Natural killer cell (primary cell): ENCODE data around the gene ZNF541. TPM values are rescaled to one million over a fixed set of nuclear protein-coding genes. Genes with fewer than 3 reads are reported as not detected.

Experiments used
- ATAC-seq, 3 donors: fragments of 150-1000 bp in 2 of 3; fragments of 200-7000 bp in 1 of 3; cut with Tn5 transposase; 1 replicate in 1 of 3; 2 replicates in 2 of 3; pipeline ENCODE4 v1.10.0; 2021; ENCODE audit warnings: mild to moderate bottlenecking in 2 of 3, moderate library complexity in 2 of 3
- DNase-seq, 2 donors: peaks; one replicate each; pipeline versions ENCODE4 v3.0.0 to v3.0.0-alpha.2; 2013 to 2021; ENCODE audit warnings: mixed read lengths in 1 of 2
- H3K27ac ChIP-seq: one replicate; pipeline ENCODE4 v1.5.1; 2013; ENCODE audit warnings: mild to moderate bottlenecking, low read length
- H3K27me3 ChIP-seq: one replicate; pipeline ENCODE4 v1.6.1; 2013; ENCODE audit warnings: low read length; ENCODE audit not compliant: control insufficient read depth, insufficient read depth
- H3K36me3 ChIP-seq: one replicate; pipeline ENCODE4 v1.6.1; 2013; ENCODE audit warnings: low read length; ENCODE audit not compliant: control insufficient read depth, insufficient read depth
- H3K4me1 ChIP-seq: one replicate; pipeline ENCODE4 v1.6.1; 2013; ENCODE audit warnings: low read length; ENCODE audit not compliant: control insufficient read depth, insufficient read depth
- H3K4me3 ChIP-seq: one replicate; pipeline ENCODE4 v1.5.1; 2013; ENCODE audit warnings: low read length
- H3K9me3 ChIP-seq: one replicate; pipeline ENCODE4 v1.6.1; 2013; ENCODE audit warnings: low read length; ENCODE audit not compliant: control insufficient read depth, insufficient read depth
- H3K27ac Mint-ChIP-seq, 2 donors: one replicate each; pipeline ENCODE4 v1.8.0; 2022; ENCODE audit warnings: mild to moderate bottlenecking in 2 of 2, mixed read lengths in 2 of 2, moderate library complexity in 1 of 2
- H3K27me3 Mint-ChIP-seq, 2 donors: one replicate each; pipeline ENCODE4 v1.8.0; 2022; ENCODE audit warnings: low read depth in 2 of 2, mixed read lengths in 2 of 2
- H3K36me3 Mint-ChIP-seq: one replicate; pipeline ENCODE4 v1.8.0; 2022; ENCODE audit warnings: mixed read lengths
- H3K4me1 Mint-ChIP-seq, 2 donors: one replicate each; pipeline ENCODE4 v1.8.0; 2022; ENCODE audit warnings: mixed read lengths in 2 of 2
- H3K4me3 Mint-ChIP-seq: one replicate; pipeline ENCODE4 v1.8.0; 2022; ENCODE audit warnings: mild to moderate bottlenecking, moderate library complexity, mixed read lengths
- H3K9me3 Mint-ChIP-seq, 2 donors: one replicate each; pipeline ENCODE4 v1.8.0; 2022; ENCODE audit warnings: mixed read lengths in 2 of 2
- CTCF ChIP-seq: fragments of 200-600 bp; IDR thresholded peaks from one replicate; pipeline ENCODE4 v1.8.0; 2022; ENCODE audit warnings: antibody characterized with exemption
- WGBS: methylation state at CpG from one replicate; pipeline ENCODE4 v1.1.7; 2013; ENCODE audit warnings: missing lambda C conversion rate; ENCODE audit not compliant: insufficient coverage; 5-methylcytosine and 5-hydroxymethylcytosine counted together
- intact Hi-C: fragments of 100-400 bp; cut with micrococcal nuclease; formaldehyde crosslinking; loops from one replicate; pipeline ENCODE4 v1.14.2; 2022
- total RNA-seq, 4 donors: library from RNA; stranded (reverse); fragments of 120-200 nt in 1 of 4; gene quantifications; one replicate each; pipeline versions ENCODE4 v1.2.3 to v1.2.4, GENCODE V29; 2013 to 2022

ZNF541 gene
- total RNA-seq, 3 donors from 2014 or later (not counting 1 experiment from before 2014, with no cell fraction given), result 1.5 to 2.0 (median 1.5) TPM

GRCh38 chr19:47523473-47523872, 49.5 kb downstream of the ZNF541 start:
- intact Hi-C loops, result no loop called here
- DNase-seq, result no peak
- ATAC-seq, result no peak

More at GRCh38 chr19:47523473-47523872, 49.5 kb downstream of the ZNF541 start:
- no peak for TF ChIP-seq CTCF
- no peaks in the 10 kb centered on the region for H3K9me3 Mint-ChIP-seq
- peaks cover 7 to 20% of the 10 kb centered on the region in 2 donors for H3K4me1 Mint-ChIP-seq
- H3K36me3 ChIP-seq, result no peaks in the 10 kb centered on the region
- peaks cover 20% of the 10 kb centered on the region for H3K27me3 ChIP-seq
- 55% methylated on average over 4 of the region's 7 CpGs for WGBS
- H3K9me3 ChIP-seq, result no peaks in the 10 kb centered on the region
- no peak overlapping the region for H3K4me3 Mint-ChIP-seq
- no peak overlapping the region for H3K4me3 ChIP-seq
- H3K27me3 Mint-ChIP-seq, result peaks cover 8 to 20% of the 10 kb centered on the region in 2 donors
- no peaks in the 10 kb centered on the region for H3K36me3 Mint-ChIP-seq
- H3K4me1 ChIP-seq, result peaks cover 27% of the 10 kb centered on the region
- no peak overlapping the region for H3K27ac Mint-ChIP-seq
- H3K27ac ChIP-seq, result no peak overlapping the region

Other genes with a start within 250 kb of the ZNF541 start
- gene C5AR2, start 241.0 kb downstream of the ZNF541 start, total RNA-seq, result 10 to 100 TPM in 1 of 3 donors, 1 to 10 TPM in 2; 4.3 to 15.5 (median 8.3) TPM
- 10 to 100 TPM; 19.8 to 25.9 (median 20.0) TPM for gene DHX34, start 223.8 kb downstream of the ZNF541 start, total RNA-seq
- gene MEIS3, start 153.6 kb downstream of the ZNF541 start, total RNA-seq, result not detected
- under 1 TPM in 1 of 3 donors, not detected in 2; 0.20 TPM for gene SLC8A2, start 101.3 kb downstream of the ZNF541 start, total RNA-seq
- gene KPTN, start 88.9 kb downstream of the ZNF541 start, total RNA-seq, result 1 to 10 TPM; 3.0 to 4.2 (median 3.6) TPM
- 100 to 1,000 TPM; 192 to 215 (median 192) TPM for gene NAPA, start 58.1 kb downstream of the ZNF541 start, total RNA-seq
- 10 to 100 TPM; 31.9 to 37.4 (median 34.1) TPM for gene BICRA, start 36.0 kb upstream of the ZNF541 start, total RNA-seq
- gene EHD2, start 140.3 kb upstream of the ZNF541 start, total RNA-seq, result under 1 TPM; 0.09 to 0.40 (median 0.12) TPM
- gene NOP53, start 172.4 kb upstream of the ZNF541 start, total RNA-seq, result 100 to 1,000 TPM; 416 to 445 (median 428) TPM
- gene SELENOW, start 205.6 kb upstream of the ZNF541 start, total RNA-seq, result 100 to 1,000 TPM in 1 of 3 donors, 10 to 100 TPM in 2; 90.5 to 104 (median 97.2) TPM
- not detected for gene TPRX1, start 231.4 kb upstream of the ZNF541 start, total RNA-seq
- gene CRX, start 248.8 kb upstream of the ZNF541 start, total RNA-seq, result not detected